SK-N-SH (cell line): ENCODE data around the gene NELFB. TPM values are rescaled to one million over a fixed set of nuclear protein-coding genes. Genes with fewer than 3 reads are reported as not detected.

ENCODE experiments used
- CTCF ChIA-PET: fragments of 300-600, 350-600 bp; formaldehyde crosslinking; extraction: SDS; loops from one replicate; lab custom pipeline; 2021; lab: Yijun Ruan, JAX
- POLR2A ChIA-PET: fragments of 350-600 bp; sonication (Branson Sonifier 250); formaldehyde crosslinking; extraction: SDS; loops from one replicate; lab custom pipeline; 2020; ENCODE audit warnings: antibody characterized with exemption, inconsistent platforms; lab: Yijun Ruan, JAX
- DNase-seq: peaks from one replicate; pipeline ENCODE4 v3.0.0; 2012
- H2AFZ ChIP-seq: fragments of 200-600 bp; sonication (generic); 2 replicates; pipeline ENCODE4 v1.8.1; 2016; ENCODE audit warnings: antibody characterized with exemption, mild to moderate bottlenecking, low read depth
- H3F3A ChIP-seq: fragments of 200-600 bp; sonication (generic); replicated peaks from 2 replicates; pipeline ENCODE3; 2016; ENCODE audit warnings: antibody characterized with exemption, mild to moderate bottlenecking; ENCODE audit not compliant: insufficient read depth
- H3K27ac ChIP-seq, 2 experiments: fragments of 200-500 bp in 1 of 2; fragments of 200-600 bp in 1 of 2; sonication (Bioruptor generic) in 1 of 2; sonication (generic), shearing (Covaris generic) in 1 of 2; 2 replicates each; pipeline versions ENCODE4 v1.5.1 to v1.6.1; 2014 to 2016; ENCODE audit warnings: low read depth in 2 of 2, inconsistent platforms in 1 of 2, low read length in 1 of 2, mild to moderate bottlenecking in 1 of 2, mixed read lengths in 1 of 2
- H3K27me3 ChIP-seq: fragments of 200-600 bp; sonication (generic), shearing (Covaris generic); 2 replicates; pipeline ENCODE4 v1.6.1; 2016; ENCODE audit warnings: mixed run types; ENCODE audit not compliant: insufficient read depth
- H3K36me3 ChIP-seq, 2 experiments: fragments of 200-500 bp in 1 of 2; fragments of 200-600 bp in 1 of 2; sonication (Bioruptor generic) in 1 of 2; sonication (generic) in 1 of 2; replicated peaks in 1 of 2; 2 replicates each; pipeline versions ENCODE3 to v1.5.1; 2014 to 2016; ENCODE audit warnings: low read length in 1 of 2, mild to moderate bottlenecking in 1 of 2; ENCODE audit not compliant: insufficient read depth in 2 of 2, control insufficient read depth in 1 of 2
- H3K4me1 ChIP-seq, 2 experiments: fragments of 200-500 bp in 1 of 2; fragments of 200-600 bp in 1 of 2; sonication (Bioruptor generic) in 1 of 2; sonication (generic), shearing (Covaris generic) in 1 of 2; 2 replicates each; pipeline versions ENCODE4 v1.5.1 to v1.6.1; 2014 to 2016; ENCODE audit warnings: low read depth in 1 of 2, low read length in 1 of 2, mixed run types in 1 of 2; ENCODE audit not compliant: insufficient read depth in 2 of 2, control insufficient read depth in 1 of 2
- H3K4me2 ChIP-seq: fragments of 200-600 bp; sonication (generic), shearing (Covaris generic); 2 replicates; pipeline ENCODE4 v1.6.1; 2017; ENCODE audit warnings: mixed run types
- H3K4me3 ChIP-seq, 2 experiments: fragments of 200-500 bp in 1 of 2; fragments of 200-600 bp in 1 of 2; sonication (Bioruptor generic) in 1 of 2; sonication (generic), shearing (Covaris generic) in 1 of 2; 2 replicates each; pipeline versions ENCODE4 v1.5.1 to v1.8.1; 2014 to 2016; ENCODE audit warnings: low read depth in 2 of 2, inconsistent platforms in 1 of 2, low read length in 1 of 2, mild to moderate bottlenecking in 1 of 2, mixed read lengths in 1 of 2, moderate library complexity in 1 of 2
- H3K79me2 ChIP-seq: fragments of 200-600 bp; sonication (generic); 2 replicates; pipeline ENCODE4 v1.8.1; 2017; ENCODE audit warnings: mild to moderate bottlenecking; ENCODE audit not compliant: insufficient read depth
- H3K9ac ChIP-seq: fragments of 200-600 bp; sonication (generic); 2 replicates; pipeline ENCODE4 v1.6.1; 2017; ENCODE audit warnings: mixed run types
- H3K9me2 ChIP-seq: fragments of 200-600 bp; sonication (generic); 2 replicates; pipeline ENCODE4 v1.6.1; 2017; ENCODE audit warnings: mixed run types
- H3K9me3 ChIP-seq: fragments of 200-600 bp; sonication (generic); 2 replicates; pipeline ENCODE4 v1.6.1; 2017; ENCODE audit warnings: mixed run types, mild to moderate bottlenecking, moderate library complexity
- H4K20me1 ChIP-seq: fragments of 200-600 bp; sonication (generic); 2 replicates; pipeline ENCODE4 v1.6.1; 2017; ENCODE audit warnings: mild to moderate bottlenecking, mixed run types; ENCODE audit not compliant: insufficient read depth
- GABPA ChIP-seq: IDR thresholded peaks from 2 replicates; pipeline ENCODE4 v1.4.0; 2012; ENCODE audit warnings: low read depth, mild to moderate bottlenecking
- POLR2AphosphoS5 ChIP-seq: IDR thresholded peaks from 2 replicates; pipeline ENCODE4 v1.6.1; 2012; ENCODE audit warnings: low read depth, low read length
- RFX5 ChIP-seq: IDR thresholded peaks from 2 replicates; pipeline ENCODE4 v1.6.1; 2012; ENCODE audit warnings: mild to moderate bottlenecking, improper control_type of control experiment, low read length
- TAF1 ChIP-seq: IDR thresholded peaks from 2 replicates; pipeline ENCODE4 v1.6.1; 2012; ENCODE audit warnings: low read depth, mild to moderate bottlenecking, low read length, moderate library complexity, borderline replicate concordance
- TCF12 ChIP-seq: IDR thresholded peaks from 2 replicates; pipeline ENCODE4 v1.4.0; 2012
- WGBS: methylation state at CpG from one replicate; pipeline ENCODE4 v1.1.6; 2017; ENCODE audit warnings: low lambda C conversion rate; 5-methylcytosine and 5-hydroxymethylcytosine counted together
- polyA plus RNA-seq, 3 experiments: library from polyadenylated mRNA; depleted of rRNA; stranded (reverse); fragments of >200 nt; gene quantifications; 2 replicates each; pipeline ENCODE4 v1.2.3, GENCODE V29; 2012
- TF ChIP-seq, protein P1 (sequence below): IDR thresholded peaks from 2 replicates; pipeline ENCODE4; 2012
- TF ChIP-seq, protein P2 (sequence below): IDR thresholded peaks from 2 replicates; pipeline ENCODE4 v1.4.0; 2012; ENCODE audit warnings: low read depth, borderline replicate concordance
- TF ChIP-seq, protein P3 (sequence below): fragments of 150-350 bp; IDR thresholded peaks from 2 replicates; pipeline ENCODE4 v1.6.1; 2017; ENCODE audit warnings: antibody characterized with exemption, low read length, low read depth, borderline replicate concordance

NELFB gene
- polyA plus RNA-seq, 1 of the 3 experiments (the other 2 are of a cell fraction): 62.7 TPM

DNA sequence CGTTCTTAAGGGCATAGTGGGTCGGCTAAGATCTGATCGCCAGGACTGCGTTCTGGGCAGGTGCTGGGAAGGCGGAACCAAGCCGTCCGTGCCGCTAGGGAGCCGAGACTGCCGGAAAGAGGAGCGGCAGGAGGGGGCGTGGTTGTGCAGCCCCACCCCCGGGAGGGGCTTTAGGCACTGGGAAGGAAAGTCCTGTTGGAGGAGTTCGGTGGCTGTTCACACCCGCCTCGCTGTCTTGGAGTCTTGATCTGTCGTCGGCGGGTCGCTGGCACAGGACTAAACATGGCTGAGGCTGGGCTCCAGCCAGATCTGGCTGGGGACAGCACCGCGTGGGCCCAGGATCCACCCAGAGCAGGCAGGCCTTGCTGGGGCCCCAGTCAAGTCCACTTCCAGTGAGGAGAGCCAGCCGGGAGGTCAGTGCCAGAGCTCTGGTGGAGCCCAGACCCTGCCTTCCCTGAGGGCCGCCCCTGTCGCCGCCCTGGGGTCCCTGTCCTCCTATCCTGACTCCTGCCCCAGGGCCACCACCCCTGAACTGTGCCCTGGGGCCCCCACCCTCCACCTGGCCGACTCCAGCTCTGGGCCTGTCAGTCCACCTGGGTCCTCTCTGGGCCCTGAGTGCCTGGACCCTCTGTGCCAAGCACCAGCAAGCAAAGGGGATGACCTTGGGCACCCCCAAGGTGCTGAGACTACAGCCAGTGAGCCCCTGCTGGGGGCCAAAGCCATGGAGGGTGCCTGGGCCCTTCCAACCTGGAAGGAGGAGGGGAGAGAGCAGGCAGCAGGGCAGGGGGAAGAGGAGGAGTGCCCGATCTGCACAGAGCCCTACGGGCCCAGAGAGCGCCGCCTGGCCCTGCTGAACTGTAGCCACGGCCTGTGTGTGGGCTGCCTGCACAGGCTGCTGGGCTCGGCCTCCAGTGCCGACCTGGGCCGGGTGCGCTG lies 37.6 kb upstream of the NELFB start (continued):
- TF ChIP-seq, protein P1, sequence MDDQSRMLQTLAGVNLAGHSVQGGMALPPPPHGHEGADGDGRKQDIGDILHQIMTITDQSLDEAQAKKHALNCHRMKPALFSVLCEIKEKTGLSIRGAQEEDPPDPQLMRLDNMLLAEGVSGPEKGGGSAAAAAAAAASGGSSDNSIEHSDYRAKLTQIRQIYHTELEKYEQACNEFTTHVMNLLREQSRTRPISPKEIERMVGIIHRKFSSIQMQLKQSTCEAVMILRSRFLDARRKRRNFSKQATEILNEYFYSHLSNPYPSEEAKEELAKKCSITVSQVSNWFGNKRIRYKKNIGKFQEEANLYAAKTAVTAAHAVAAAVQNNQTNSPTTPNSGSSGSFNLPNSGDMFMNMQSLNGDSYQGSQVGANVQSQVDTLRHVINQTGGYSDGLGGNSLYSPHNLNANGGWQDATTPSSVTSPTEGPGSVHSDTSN: no peak

DNA sequence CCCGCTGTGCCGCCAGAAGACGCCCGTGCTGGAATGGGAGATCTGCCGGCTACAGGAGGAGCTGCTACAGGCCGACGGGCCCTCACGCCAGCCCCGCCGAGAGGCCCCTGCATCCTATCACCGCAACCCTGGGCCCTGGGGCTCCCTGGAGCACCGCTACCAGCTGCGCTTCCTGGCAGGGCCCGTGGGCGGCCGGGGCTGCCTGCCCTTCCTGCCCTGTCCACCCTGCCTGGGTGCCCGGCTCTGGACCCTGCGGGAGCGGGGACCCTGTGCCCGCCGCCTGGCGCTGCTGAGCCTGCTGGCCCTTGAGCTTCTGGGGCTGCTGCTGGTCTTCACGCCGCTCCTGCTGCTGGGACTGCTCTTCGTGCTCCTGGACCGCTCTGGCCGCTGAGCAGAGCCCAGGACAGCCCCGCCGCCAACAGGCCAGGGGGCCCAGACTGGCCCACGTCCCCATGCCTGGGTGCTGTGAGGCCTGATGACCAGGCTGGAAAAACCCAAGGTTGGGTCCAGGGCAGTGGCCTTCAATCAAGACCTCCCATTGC lies 36.8 kb upstream of the NELFB start:
- Histone ChIP-seq H3K9me2 (no peaks in the 10 kb centered on the region), H2AFZ (no peak overlapping the region), H3K4me3 (no peak overlapping the region), H3K4me1 (peaks cover 5 to 6% of the 10 kb centered on the region in 2 experiments; a peak in 1 of 4 replicates), H4K20me1 (no peaks in the 10 kb centered on the region), H3K27ac (no peak overlapping the region), H3F3A (no peaks in the 10 kb centered on the region), H3K9ac (no peak overlapping the region), H3K27me3 (no peaks in the 10 kb centered on the region), H3K4me2 (no peak overlapping the region), H3K36me3 (peaks cover 0 to 14% of the 10 kb centered on the region in 2 experiments), H3K79me2 (no peaks in the 10 kb centered on the region), H3K9me3 (no peaks in the 10 kb centered on the region)
- WGBS: 98% methylated on average over 8 of the region's 30 CpGs
- ChIA-PET CTCF (interaction anchor here (0.9 to 1.1 kb wide), 4 partner anchors 9 to 491 kb away, joined by 3 to 6 read pairs (median 4); partner anchors contain the start of gene RNF224), POLR2A (interaction anchor here (0.8 to 1.9 kb wide), 2 partner anchors 8 to 10 kb away, joined by 3 to 4 read pairs; no protein-coding TSS in a partner anchor)
- no peak for TF ChIP-seq TAF1
- TF ChIP-seq TCF12: no peak
- no peak for TF ChIP-seq POLR2AphosphoS5
- TF ChIP-seq, protein P2, sequence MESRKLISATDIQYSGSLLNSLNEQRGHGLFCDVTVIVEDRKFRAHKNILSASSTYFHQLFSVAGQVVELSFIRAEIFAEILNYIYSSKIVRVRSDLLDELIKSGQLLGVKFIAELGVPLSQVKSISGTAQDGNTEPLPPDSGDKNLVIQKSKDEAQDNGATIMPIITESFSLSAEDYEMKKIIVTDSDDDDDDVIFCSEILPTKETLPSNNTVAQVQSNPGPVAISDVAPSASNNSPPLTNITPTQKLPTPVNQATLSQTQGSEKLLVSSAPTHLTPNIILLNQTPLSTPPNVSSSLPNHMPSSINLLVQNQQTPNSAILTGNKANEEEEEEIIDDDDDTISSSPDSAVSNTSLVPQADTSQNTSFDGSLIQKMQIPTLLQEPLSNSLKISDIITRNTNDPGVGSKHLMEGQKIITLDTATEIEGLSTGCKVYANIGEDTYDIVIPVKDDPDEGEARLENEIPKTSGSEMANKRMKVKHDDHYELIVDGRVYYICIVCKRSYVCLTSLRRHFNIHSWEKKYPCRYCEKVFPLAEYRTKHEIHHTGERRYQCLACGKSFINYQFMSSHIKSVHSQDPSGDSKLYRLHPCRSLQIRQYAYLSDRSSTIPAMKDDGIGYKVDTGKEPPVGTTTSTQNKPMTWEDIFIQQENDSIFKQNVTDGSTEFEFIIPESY: no peak
- TF ChIP-seq, protein P3, sequence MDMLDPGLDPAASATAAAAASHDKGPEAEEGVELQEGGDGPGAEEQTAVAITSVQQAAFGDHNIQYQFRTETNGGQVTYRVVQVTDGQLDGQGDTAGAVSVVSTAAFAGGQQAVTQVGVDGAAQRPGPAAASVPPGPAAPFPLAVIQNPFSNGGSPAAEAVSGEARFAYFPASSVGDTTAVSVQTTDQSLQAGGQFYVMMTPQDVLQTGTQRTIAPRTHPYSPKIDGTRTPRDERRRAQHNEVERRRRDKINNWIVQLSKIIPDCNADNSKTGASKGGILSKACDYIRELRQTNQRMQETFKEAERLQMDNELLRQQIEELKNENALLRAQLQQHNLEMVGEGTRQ: no peak
- TF ChIP-seq RFX5: no peak
- no peak for TF ChIP-seq GABPA
- no peak for DNase-seq
